ENCODE measurements around the gene PCGF2.

DNA sequence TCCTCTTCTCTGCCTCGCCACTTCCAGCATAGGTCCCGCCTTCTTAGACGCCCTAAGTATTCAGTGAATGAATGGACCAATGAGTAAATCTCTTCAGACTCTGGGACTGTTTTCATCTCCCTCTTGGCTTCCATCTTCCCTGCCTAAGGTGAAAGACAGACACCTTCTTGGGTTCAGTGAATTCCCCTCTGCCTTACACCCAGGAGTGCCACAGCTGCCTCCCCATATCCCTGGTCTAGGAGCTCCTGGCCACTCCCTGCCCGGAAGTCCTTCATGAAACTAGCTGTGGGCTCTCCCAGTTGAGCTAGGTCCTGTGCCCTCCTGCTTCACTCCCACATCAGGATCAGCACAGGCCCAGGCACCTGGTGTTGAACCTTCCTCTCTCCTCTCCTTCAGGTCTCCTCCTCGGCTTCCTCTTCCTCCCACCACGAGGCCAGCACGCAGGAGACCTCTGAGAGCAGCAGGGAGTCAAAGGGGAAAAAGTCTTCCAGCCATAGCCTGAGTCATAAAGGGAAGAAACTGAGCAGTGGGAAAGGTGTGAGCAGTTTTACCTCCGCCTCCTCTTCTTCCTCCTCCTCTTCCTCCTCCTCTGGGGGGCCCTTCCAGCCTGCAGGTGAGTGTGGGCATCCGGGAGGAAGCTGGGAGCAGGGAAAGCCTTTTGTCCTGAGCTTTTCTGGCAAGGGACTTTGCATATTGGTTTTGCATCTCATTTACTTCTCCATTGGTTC lies 32.8 kb downstream of the PCGF2 start:
- TF ChIP-seq, protein P1, sequence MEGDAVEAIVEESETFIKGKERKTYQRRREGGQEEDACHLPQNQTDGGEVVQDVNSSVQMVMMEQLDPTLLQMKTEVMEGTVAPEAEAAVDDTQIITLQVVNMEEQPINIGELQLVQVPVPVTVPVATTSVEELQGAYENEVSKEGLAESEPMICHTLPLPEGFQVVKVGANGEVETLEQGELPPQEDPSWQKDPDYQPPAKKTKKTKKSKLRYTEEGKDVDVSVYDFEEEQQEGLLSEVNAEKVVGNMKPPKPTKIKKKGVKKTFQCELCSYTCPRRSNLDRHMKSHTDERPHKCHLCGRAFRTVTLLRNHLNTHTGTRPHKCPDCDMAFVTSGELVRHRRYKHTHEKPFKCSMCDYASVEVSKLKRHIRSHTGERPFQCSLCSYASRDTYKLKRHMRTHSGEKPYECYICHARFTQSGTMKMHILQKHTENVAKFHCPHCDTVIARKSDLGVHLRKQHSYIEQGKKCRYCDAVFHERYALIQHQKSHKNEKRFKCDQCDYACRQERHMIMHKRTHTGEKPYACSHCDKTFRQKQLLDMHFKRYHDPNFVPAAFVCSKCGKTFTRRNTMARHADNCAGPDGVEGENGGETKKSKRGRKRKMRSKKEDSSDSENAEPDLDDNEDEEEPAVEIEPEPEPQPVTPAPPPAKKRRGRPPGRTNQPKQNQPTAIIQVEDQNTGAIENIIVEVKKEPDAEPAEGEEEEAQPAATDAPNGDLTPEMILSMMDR (IDR thresholded peaks at IDR 0.05 in 4 of 5, conservative IDR thresholded peaks at IDR 0.05 in 1 of 5): no peak
- no peak for TF ChIP-seq POLR2A (IDR thresholded peaks at IDR 0.05)

All from gastrocnemius medialis (tissue), 4 donors.